Neuron (in vitro differentiated cells): ENCODE measurements around the gene CCDC90B.
A peak's percentile ranks its signal among the peaks of the same experiment; 100 is the strongest.
"Not testable (repeated sequence)": the region's sequence is repeated elsewhere in the genome, so short reads cannot be mapped to it uniquely, and the experiment has no call there.

ENCODE experiments used
- H2AFZ ChIP-seq: one replicate; pipeline ENCODE4 v1.6.1; 2013; ENCODE audit warnings: low read depth, mild to moderate bottlenecking, inconsistent platforms, low read length, moderate library complexity
- H3K27me3 ChIP-seq: one replicate; pipeline ENCODE4 v1.6.1; 2013; ENCODE audit warnings: low read length; ENCODE audit not compliant: insufficient read depth
- H3K36me3 ChIP-seq: one replicate; pipeline ENCODE4 v1.6.1; 2013; ENCODE audit warnings: low read length; ENCODE audit not compliant: insufficient read depth
- H3K4me1 ChIP-seq: one replicate; pipeline ENCODE4 v1.6.1; 2013; ENCODE audit warnings: low read length; ENCODE audit not compliant: insufficient read depth
- H3K4me3 ChIP-seq: 2 replicates; pipeline ENCODE4 v1.5.1; 2013; ENCODE audit warnings: mild to moderate bottlenecking, low read length, moderate library complexity
- H3K9me3 ChIP-seq: one replicate; pipeline ENCODE4 v1.6.1; 2013; ENCODE audit warnings: low read length

Gene CCDC90B

DNA sequence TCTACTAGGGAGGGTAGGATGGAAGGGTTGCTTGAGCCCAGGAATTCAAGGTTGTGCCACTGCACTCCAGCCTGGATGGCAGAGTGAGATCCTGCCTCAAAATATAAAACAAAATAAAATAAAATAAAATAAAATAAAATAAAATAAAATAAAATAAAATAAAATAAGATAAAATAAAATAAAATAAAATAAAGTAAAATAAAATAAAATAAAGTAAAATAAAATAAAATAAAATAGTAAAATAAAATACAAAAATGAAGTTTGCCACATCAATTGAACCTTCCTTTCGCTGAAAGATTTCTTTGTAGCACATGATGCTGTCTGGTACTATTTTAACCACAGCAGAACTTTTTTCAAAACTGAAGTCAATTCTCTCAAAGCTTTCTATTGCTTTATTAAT, 22.4 kb upstream of the CCDC90B start:
- H3K4me3 ChIP-seq, H3K9me3 ChIP-seq, H3K36me3 ChIP-seq, H3K4me1 ChIP-seq, H2AFZ ChIP-seq, H3K27me3 ChIP-seq: not testable (repeated sequence)

GRCh38 chr11:83306200-83307080, 20.3 kb upstream of the CCDC90B start:
- H3K9me3 ChIP-seq: peaks cover 4% of the 10 kb centered on the region
- no peaks in the 10 kb centered on the region for H3K27me3 ChIP-seq
- H3K36me3 ChIP-seq: no peaks in the 10 kb centered on the region
- no peaks in the 10 kb centered on the region for H3K4me1 ChIP-seq
- H2AFZ ChIP-seq: no peak overlapping the region
- no peak overlapping the region for H3K4me3 ChIP-seq

DNA sequence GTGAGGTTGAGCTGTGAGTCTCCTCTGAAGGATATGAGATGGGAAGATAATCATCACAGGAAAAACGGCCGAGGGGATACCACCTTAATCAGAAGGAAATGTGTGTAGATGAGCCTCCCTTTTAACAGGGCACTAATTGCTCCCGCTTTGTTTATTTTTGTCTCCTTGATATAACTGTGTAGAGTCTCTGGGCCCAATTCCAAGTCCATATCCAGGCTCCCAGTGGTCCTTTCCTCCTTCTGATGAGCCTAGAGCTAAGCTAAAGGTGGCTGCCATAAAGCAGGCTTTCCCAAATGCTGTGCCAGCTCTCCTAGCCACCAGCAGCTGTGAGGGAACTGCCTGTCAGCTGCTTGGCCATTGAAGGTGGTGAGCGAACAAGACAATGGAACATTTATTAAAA, 17.1 kb upstream of the CCDC90B start:
- Histone ChIP-seq H3K36me3 (no peaks in the 10 kb centered on the region), H3K9me3 (peaks cover 2% of the 10 kb centered on the region), H2AFZ (no peak overlapping the region), H3K27me3 (no peaks in the 10 kb centered on the region), H3K4me3 (no peak overlapping the region), H3K4me1 (no peaks in the 10 kb centered on the region)

GRCh38 chr11:83302151-83302550, 16.0 kb upstream of the CCDC90B start:
- Histone ChIP-seq H2AFZ (no peak overlapping the region), H3K4me3 (no peak overlapping the region), H3K27me3 (no peaks in the 10 kb centered on the region), H3K36me3 (no peaks in the 10 kb centered on the region), H3K4me1 (no peaks in the 10 kb centered on the region), H3K9me3 (peaks cover 2% of the 10 kb centered on the region)

- Histone ChIP-seq H3K9me3 (peaks cover 2% of the 10 kb centered on the region), H3K4me1 (no peaks in the 10 kb centered on the region), H3K36me3 (no peaks in the 10 kb centered on the region), H3K4me3 (no peak overlapping the region), H3K27me3 (no peaks in the 10 kb centered on the region), H2AFZ (no peak overlapping the region)
Measured at GRCh38 chr11:83299681-83300080, 13.5 kb upstream of the CCDC90B start.

DNA sequence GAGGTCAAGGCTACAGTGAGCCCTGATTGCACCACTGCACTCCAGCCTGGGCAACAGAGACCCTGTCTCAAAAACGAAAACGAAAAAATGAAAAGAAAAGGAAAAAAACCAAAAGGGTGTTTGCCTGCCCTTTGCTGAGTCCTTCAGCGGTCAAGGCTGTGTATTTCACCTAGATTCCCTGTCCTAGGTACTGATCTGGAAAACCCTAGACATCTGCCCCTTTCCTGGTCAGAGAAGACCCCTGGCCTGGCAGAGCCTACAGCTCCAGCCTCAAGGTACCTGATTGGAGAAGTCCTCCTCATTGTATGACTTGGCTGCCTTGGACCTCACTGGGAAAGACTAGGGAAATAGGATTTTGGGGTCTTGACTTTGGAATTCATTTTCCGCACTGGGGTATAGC, 8.0 kb upstream of the CCDC90B start:
- Histone ChIP-seq H2AFZ (no peak overlapping the region), H3K9me3 (no peaks in the 10 kb centered on the region), H3K36me3 (no peaks in the 10 kb centered on the region), H3K4me1 (peaks cover 10% of the 10 kb centered on the region), H3K27me3 (no peaks in the 10 kb centered on the region), H3K4me3 (no peak overlapping the region)

DNA sequence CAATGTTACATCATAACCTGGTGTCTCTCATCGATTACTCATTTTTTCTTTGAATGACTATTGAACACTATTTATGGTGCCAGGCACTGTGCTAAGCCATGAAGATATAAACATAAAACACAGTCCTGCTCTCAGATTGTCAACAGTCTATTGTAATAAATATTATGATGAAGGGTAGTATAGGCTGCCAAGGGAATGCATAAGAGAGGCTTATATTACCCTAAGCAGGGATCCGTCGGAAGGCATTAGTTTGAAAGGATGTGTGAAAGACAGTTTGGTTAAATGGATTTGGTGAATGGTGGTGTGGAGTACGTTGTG, 7.2 kb upstream of the CCDC90B start:
- no peaks in the 10 kb centered on the region for H3K27me3 ChIP-seq
- H3K36me3 ChIP-seq: no peaks in the 10 kb centered on the region
- H3K4me3 ChIP-seq: no peak overlapping the region
- H3K9me3 ChIP-seq: no peaks in the 10 kb centered on the region
- H2AFZ ChIP-seq: peak overlapping the region; percentile 37
- peaks cover 10% of the 10 kb centered on the region for H3K4me1 ChIP-seq

DNA sequence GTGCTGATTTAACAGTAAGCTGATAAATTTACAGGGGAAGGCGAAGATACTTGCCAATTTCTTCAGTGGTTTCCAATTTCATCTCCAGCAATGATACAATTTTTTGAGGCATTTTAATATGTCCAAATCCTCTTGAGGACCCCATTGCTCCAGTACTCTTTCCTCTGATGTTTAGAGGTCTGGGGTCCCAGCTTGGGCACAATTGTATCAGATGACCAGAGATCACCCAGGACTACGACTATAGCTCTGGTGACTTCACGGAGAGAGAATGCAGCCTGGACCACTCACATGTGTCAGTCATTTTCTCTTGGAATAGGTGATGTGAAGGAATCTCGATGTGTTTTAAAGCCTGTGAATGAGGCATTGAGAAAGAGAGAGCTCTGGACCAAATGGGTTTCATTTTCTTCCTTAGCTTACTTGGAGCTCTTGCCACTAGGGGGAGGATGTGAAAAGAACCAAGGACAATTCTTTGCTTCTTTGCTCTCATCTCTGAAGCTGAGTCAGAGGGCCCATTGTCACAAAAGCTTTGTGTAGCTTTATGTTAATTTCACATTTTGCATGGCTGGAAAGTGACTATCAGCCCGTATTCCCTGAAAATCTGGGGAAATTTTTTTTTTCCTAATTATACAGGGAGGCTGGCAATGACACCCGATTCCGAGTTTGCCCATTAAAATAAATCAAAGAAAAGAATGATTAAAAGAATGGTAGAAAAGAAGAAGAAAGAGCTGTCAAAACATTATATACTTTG, 6.7 kb upstream of the CCDC90B start:
- H2AFZ ChIP-seq: peak overlapping the region; percentile 37
- H3K27me3 ChIP-seq: no peaks in the 10 kb centered on the region
- no peaks in the 10 kb centered on the region for H3K36me3 ChIP-seq
- peaks cover 10% of the 10 kb centered on the region for H3K4me1 ChIP-seq
- H3K4me3 ChIP-seq: peak overlapping the region; percentile 2
- H3K9me3 ChIP-seq: no peaks in the 10 kb centered on the region

- H2AFZ ChIP-seq: no peak overlapping the region
- H3K9me3 ChIP-seq: no peaks in the 10 kb centered on the region
- H3K27me3 ChIP-seq: no peaks in the 10 kb centered on the region
- H3K4me3 ChIP-seq: no peak overlapping the region
- H3K36me3 ChIP-seq: no peaks in the 10 kb centered on the region
- peaks cover 24% of the 10 kb centered on the region for H3K4me1 ChIP-seq
Measured at GRCh38 chr11:83287631-83288030, 1.5 kb upstream of the CCDC90B start.

DNA sequence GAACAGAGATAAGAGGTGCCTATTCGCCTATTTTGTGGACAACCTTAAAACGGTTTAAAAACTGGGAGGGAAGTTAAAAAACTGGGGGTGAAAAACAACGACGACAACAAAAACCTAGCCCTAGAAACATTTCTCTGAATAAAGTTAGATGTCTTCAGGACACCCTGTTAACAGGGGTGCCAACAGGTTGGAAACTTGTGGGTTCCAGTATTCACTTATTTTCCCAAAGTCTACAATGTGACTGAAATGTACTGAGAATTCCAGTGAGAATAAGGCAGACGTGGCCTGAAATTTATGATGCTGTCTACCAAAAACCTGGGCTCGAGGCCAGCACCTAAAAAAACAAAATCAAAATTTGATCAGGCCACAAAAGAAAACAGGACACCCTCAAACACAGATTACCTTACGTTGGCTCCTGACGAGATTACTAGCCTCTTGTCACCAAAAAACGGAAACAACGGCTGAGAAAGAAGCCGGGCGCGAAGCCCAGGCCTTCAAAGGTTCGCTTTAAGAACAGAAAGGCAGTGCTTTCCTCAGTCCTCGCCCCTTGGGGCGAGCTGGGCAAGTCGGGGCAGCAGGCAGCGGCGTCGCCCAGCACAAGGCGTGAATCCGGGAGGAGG, 906 bp downstream of the CCDC90B start:
- Histone ChIP-seq H3K27me3 (no peaks in the 10 kb centered on the region), H3K9me3 (no peaks in the 10 kb centered on the region), H2AFZ (peak overlapping the region; percentile 88), H3K36me3 (peaks cover 3% of the 10 kb centered on the region), H3K4me1 (peaks cover 31% of the 10 kb centered on the region), H3K4me3 (peak overlapping the region; percentile 70)

DNA sequence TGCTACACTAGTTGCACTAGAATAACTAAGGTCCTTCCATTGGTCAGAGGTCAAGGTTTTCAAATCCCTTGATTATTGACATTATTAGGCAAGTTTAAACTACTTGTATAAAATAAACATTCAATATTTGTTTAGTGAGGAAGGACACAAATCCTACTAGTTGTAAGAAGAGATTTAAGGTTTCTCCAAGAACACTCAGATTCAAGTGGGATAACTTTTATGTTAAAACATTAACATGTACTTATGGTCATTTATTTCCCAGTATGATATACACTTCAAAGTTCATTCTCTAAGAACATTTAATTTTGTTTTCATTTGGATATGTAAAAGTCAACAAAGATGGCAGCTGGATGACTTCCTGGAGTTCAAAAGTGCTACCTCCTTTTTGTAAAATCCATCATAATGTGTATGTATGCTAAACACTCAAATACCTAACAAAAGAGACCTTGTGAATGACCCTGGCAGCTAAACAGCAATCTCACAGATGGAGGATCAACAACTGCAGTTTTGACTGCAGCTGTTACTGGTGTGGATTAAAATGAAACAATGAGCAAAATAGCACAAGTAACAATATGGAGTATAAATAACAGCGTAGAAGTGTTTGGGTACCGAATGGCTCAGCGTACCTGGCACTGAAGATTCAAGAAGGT, 1.5 kb downstream of the CCDC90B start:
- Histone ChIP-seq H3K36me3 (peaks cover 10% of the 10 kb centered on the region), H3K4me3 (peak overlapping the region; percentile 70), H2AFZ (no peak overlapping the region), H3K4me1 (peaks cover 31% of the 10 kb centered on the region), H3K27me3 (no peaks in the 10 kb centered on the region), H3K9me3 (no peaks in the 10 kb centered on the region)

DNA sequence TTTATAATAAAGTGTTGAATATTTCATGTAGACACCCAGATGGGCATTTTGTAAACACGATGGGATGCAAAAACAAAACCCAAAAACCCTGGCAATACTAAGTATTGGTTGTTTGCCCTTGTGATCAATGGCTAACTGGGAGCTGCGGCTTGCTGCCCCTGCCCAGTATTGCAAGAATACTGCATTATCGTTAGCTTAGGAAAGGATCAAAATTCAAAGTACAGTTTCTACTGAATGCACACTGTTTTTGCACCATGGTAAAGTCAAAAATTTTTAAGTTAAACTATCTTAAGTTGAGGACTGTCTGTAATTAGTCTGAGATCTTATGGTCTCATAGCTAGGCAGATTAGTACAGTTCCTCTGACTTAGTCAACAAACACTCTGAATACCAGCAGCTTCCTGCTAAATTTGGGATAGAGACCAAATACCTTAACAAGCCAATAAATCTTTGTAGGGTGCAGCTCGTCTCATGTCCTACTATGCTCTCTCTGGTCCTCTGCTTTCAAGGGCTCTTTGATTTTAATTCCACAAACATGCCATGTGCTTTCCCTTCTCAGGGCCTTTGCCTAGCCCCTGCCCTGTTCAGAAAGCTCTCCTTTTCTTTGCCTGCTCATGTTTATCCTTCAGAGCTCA, 4.0 kb downstream of the CCDC90B start:
- Histone ChIP-seq H3K4me1 (peaks cover 31% of the 10 kb centered on the region), H3K36me3 (peaks cover 27% of the 10 kb centered on the region), H2AFZ (no peak overlapping the region), H3K9me3 (no peaks in the 10 kb centered on the region), H3K4me3 (no peak overlapping the region), H3K27me3 (no peaks in the 10 kb centered on the region)
